ENCODE measurements around the gene SCN8A.

SCN8A gene

DNA sequence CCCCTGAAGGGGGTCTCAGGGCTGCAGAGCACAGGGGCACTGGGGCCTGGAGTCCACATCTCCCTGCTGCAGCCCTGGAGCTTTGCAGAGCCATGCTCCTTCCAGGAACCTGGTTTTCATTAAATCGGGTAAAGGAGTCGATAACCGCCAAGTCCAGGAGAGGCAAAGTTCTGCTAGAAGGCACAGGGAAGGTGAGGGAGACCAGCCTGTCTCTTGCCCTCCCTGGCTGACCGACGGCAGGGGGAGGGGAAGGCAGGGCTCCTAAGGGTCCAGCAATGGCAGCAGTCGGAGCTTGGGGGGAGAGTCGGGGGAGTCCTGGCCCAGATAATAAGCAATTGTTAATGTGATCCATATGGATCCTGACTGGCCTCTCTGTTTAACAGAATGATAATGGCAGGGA, 254.4 kb downstream of the SCN8A start:
- ChIA-PET CTCF (interaction anchor here (1.1 kb wide), 1 partner anchor 21 kb away, joined by 3 read pairs; no protein-coding TSS in a partner anchor), POLR2A (no interaction called here)
- peaks cover 0 to 31% (median 9%) of the 10 kb centered on the region in 5 experiments for H3K27me3 ChIP-seq (replicated peaks in 2 of 5; ENCODE audit: control insufficient read depth in 4 of 5, insufficient read depth in 5 of 5, low read length in 4 of 5)
- no peaks in the 10 kb centered on the region for H3K36me3 ChIP-seq (ENCODE audit: control insufficient read depth in 4 of 4, insufficient read depth in 4 of 4, low read length in 3 of 4)
- 96% methylated on average over 5 of the region's 7 CpGs for WGBS (ENCODE audit: insufficient coverage)
- no peak overlapping the region for H3K4me3 ChIP-seq (ENCODE audit: control insufficient read depth in 1 of 7, extremely low read depth in 1 of 7, insufficient read depth in 4 of 7, low read depth in 2 of 7, low read length in 6 of 7)
- no peak overlapping the region for H3K27ac ChIP-seq (ENCODE audit: insufficient read depth in 1 of 2, low read depth in 1 of 2, low read length in 2 of 2, poor library complexity in 1 of 2, severe bottlenecking in 2 of 2)
- no peaks in the 10 kb centered on the region for H3K9me3 ChIP-seq (ENCODE audit: control extremely low read depth in 1 of 5, control insufficient read depth in 4 of 5, insufficient read depth in 2 of 5, low read depth in 1 of 5, low read length in 4 of 5)
- H3K4me1 ChIP-seq (ENCODE audit: control extremely low read depth in 1 of 4, control insufficient read depth in 4 of 4, insufficient read depth in 4 of 4, low read length in 3 of 4), result peaks cover 0 to 34% (median 25%) of the 10 kb centered on the region in 4 experiments
- no peak for DNase-seq

DNA sequence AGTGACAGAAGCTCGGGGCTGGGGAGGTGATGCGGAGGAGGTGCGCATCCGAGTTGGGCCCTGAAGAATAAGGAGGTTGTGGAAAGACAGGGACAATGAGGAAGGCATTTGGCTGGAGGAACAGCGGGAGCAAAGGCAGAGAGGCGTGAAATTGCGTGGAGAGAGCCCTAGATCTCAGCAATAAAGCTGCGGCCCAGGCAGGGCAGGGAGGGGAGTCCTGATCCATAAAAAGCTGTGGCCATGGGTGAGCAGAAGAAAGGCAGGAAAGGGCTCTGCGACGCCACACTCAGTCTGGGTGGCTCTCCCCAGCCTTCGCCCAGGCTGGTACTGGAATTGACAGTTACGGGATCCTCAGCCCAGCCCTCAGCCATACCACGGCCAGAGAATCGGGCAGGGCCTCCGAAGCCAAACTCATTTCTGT, 255.2 kb downstream of the SCN8A start:
- no peak overlapping the region for H3K27ac ChIP-seq (ENCODE audit: insufficient read depth in 1 of 2, low read depth in 1 of 2, low read length in 2 of 2, poor library complexity in 1 of 2, severe bottlenecking in 2 of 2)
- no peaks in the 10 kb centered on the region for H3K36me3 ChIP-seq (ENCODE audit: control insufficient read depth in 4 of 4, insufficient read depth in 4 of 4, low read length in 3 of 4)
- no peaks in the 10 kb centered on the region for H3K9me3 ChIP-seq (ENCODE audit: control extremely low read depth in 1 of 5, control insufficient read depth in 4 of 5, insufficient read depth in 2 of 5, low read depth in 1 of 5, low read length in 4 of 5)
- peaks cover 0 to 31% (median 9%) of the 10 kb centered on the region in 5 experiments for H3K27me3 ChIP-seq (replicated peaks in 2 of 5; ENCODE audit: control insufficient read depth in 4 of 5, insufficient read depth in 5 of 5, low read length in 4 of 5)
- H3K4me1 ChIP-seq (ENCODE audit: control extremely low read depth in 1 of 4, control insufficient read depth in 4 of 4, insufficient read depth in 4 of 4, low read length in 3 of 4), result peaks cover 0 to 39% (median 33%) of the 10 kb centered on the region in 4 experiments
- peak overlapping the region in 3 of 7 experiments; percentile 47 to 79 (median 51) for H3K4me3 ChIP-seq (ENCODE audit: control insufficient read depth in 1 of 7, extremely low read depth in 1 of 7, insufficient read depth in 4 of 7, low read depth in 2 of 7, low read length in 6 of 7)
- ChIA-PET POLR2A (interaction anchor here (0.5 kb wide), 1 partner anchor 20 kb away, joined by 5 read pairs; no protein-coding TSS in a partner anchor), CTCF (interaction anchor here (0.9 kb wide), 1 partner anchor 26 kb away, joined by 3 read pairs; no protein-coding TSS in a partner anchor)
- 89% methylated on average over 15 of the region's 15 CpGs for WGBS (ENCODE audit: insufficient coverage)
- no peak for DNase-seq

DNA sequence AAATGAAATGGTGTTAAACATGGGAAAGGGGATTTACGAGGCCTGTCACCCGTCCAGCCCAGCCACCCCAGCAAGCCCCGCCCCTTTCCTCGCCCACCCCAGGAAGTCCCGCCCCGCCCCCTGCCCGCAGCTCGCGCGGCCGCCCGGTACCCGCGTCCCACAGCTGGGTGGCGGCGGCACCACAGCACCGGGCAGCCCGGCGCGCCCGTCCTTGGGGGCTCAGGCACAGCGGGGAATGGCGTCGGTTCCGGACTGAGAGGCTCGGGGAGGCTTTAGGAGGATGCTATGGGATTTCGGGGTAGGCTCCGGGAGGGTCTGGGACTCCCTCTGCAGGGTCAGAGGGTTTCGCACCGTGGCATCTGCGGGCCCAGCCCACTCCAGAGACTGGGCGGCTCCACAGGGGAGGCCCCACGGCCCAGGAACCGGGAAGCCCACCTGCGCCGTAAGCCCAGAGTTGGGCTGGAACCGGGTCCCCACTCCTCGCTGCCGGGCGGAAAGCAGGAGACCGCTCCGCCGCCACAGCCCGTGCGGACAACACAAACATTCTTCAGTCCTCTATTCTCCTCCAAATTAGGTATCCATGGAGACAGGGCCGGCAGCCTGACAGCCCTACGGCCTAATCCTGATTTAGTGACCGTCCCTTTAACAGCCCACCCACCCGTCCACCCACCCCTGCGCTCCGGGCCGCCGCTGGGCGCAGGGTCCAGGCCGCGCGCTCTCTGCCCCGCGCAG, 256.0 kb downstream of the SCN8A start:
- H3K27me3 ChIP-seq (replicated peaks in 2 of 5; ENCODE audit: control insufficient read depth in 4 of 5, insufficient read depth in 5 of 5, low read length in 4 of 5), result peaks cover 0 to 31% (median 9%) of the 10 kb centered on the region in 5 experiments
- DNase-seq, result peak; percentile 48 to 70 (median 66)
- no peaks in the 10 kb centered on the region for H3K36me3 ChIP-seq (ENCODE audit: control insufficient read depth in 4 of 4, insufficient read depth in 4 of 4, low read length in 3 of 4)
- peak overlapping the region; percentile 42 to 79 (median 64) for H3K4me3 ChIP-seq (ENCODE audit: control insufficient read depth in 1 of 7, extremely low read depth in 1 of 7, insufficient read depth in 4 of 7, low read depth in 2 of 7, low read length in 6 of 7)
- no peaks in the 10 kb centered on the region for H3K9me3 ChIP-seq (ENCODE audit: control extremely low read depth in 1 of 5, control insufficient read depth in 4 of 5, insufficient read depth in 2 of 5, low read depth in 1 of 5, low read length in 4 of 5)
- no peak overlapping the region for H3K27ac ChIP-seq (ENCODE audit: insufficient read depth in 1 of 2, low read depth in 1 of 2, low read length in 2 of 2, poor library complexity in 1 of 2, severe bottlenecking in 2 of 2)
- 0% methylated on average over 35 of the region's 59 CpGs for WGBS (ENCODE audit: insufficient coverage)
- H3K4me1 ChIP-seq (ENCODE audit: control extremely low read depth in 1 of 4, control insufficient read depth in 4 of 4, insufficient read depth in 4 of 4, low read length in 3 of 4), result peaks cover 0 to 47% (median 41%) of the 10 kb centered on the region in 4 experiments
- ChIA-PET CTCF (interaction anchor here (0.9 kb wide), 1 partner anchor 26 kb away, joined by 3 read pairs; no protein-coding TSS in a partner anchor), POLR2A (interaction anchor here (0.5 kb wide), 1 partner anchor 21 kb away, joined by 5 read pairs; no protein-coding TSS in a partner anchor)

DNA sequence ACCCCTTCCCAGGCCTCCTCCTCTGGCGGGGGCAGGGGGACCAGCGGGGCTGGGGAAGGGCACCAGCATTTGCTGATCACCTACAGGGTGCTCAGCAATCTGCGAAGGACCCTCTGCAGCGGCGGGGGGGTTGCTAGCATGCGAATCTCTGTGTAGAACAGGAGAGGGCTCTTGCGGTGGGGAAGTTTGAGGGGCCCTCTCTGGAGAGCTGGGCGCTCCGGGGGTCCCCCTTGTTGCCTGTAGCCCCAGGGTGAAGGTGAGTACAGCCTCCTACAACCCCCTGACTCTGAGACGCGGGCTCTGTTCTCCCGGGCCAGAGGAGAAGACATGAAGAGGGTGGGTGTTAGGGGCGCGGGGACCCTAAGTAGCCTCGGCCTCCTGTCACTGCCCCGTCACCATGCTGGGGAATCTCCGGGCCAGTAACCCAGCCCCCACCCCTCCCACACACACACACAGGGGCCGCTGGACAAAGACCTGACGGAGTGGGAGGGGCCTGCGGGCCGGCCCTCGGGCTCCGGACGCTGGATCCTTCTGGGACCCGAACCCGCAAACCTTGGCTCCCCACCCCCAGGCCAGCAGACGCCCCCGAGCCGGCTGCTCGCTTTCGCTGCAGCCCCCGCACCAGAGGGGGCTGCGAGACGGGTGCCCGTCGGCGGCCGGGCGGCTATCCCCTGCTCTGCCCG, 256.8 kb downstream of the SCN8A start:
- ChIA-PET CTCF (no interaction called here), POLR2A (no interaction called here)
- Histone ChIP-seq H3K9me3 (ENCODE audit: control extremely low read depth in 1 of 5, control insufficient read depth in 4 of 5, insufficient read depth in 2 of 5, low read depth in 1 of 5, low read length in 4 of 5) (no peaks in the 10 kb centered on the region), H3K27ac (ENCODE audit: insufficient read depth in 1 of 2, low read depth in 1 of 2, low read length in 2 of 2, poor library complexity in 1 of 2, severe bottlenecking in 2 of 2) (no peak overlapping the region), H3K4me3 (ENCODE audit: control insufficient read depth in 1 of 7, extremely low read depth in 1 of 7, insufficient read depth in 4 of 7, low read depth in 2 of 7, low read length in 6 of 7) (peak overlapping the region in 5 of 7 experiments; percentile 42 to 79 (median 64)), H3K27me3 (replicated peaks in 2 of 5; ENCODE audit: control insufficient read depth in 4 of 5, insufficient read depth in 5 of 5, low read length in 4 of 5) (peaks cover 0 to 31% (median 9%) of the 10 kb centered on the region in 5 experiments), H3K4me1 (ENCODE audit: control extremely low read depth in 1 of 4, control insufficient read depth in 4 of 4, insufficient read depth in 4 of 4, low read length in 3 of 4) (peaks cover 0 to 54% (median 42%) of the 10 kb centered on the region in 4 experiments), H3K36me3 (ENCODE audit: control insufficient read depth in 4 of 4, insufficient read depth in 4 of 4, low read length in 3 of 4) (no peaks in the 10 kb centered on the region)
- WGBS (ENCODE audit: insufficient coverage), result under 1% methylated on average over 30 of the region's 40 CpGs
- peak in 1 of 3 donors; percentile 41 for DNase-seq

DNA sequence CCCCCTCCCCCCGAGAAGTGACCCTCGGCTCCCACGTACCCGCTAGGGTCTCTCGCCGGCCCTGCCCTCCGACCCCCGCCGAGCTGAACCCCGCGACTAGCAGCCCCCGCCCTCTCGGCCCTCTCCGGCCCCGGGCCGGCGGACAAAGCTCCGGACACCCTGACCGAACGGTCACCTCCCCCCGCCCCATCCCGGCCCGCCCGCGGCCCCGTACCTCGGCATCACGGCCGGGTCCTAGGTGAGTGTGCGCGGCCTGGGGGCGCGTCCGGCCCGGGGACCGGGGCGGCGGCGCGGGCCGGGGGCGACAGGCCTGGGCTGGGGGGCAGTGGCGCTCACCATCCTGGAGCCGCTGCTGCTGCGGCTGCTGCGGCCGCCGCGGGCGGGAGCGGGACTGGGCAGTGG, 257.3 kb downstream of the SCN8A start, which contains the start of gene FIGNL2:
Gene FIGNL2, minus strand, starts transcription at position 393 of the 402 bp plus-strand sequence. CDS start 26,305 bp downstream, outside the sequence.
- ChIA-PET CTCF (no interaction called here), POLR2A (no interaction called here)
- H3K9me3 ChIP-seq (ENCODE audit: control extremely low read depth in 1 of 5, control insufficient read depth in 4 of 5, insufficient read depth in 2 of 5, low read depth in 1 of 5, low read length in 4 of 5), result no peaks in the 10 kb centered on the region
- H3K4me3 ChIP-seq (ENCODE audit: control insufficient read depth in 1 of 7, extremely low read depth in 1 of 7, insufficient read depth in 4 of 7, low read depth in 2 of 7, low read length in 6 of 7), result peak within 1 kb of the TSS in 4 of 7 experiments; percentile 17 to 79 (median 65)
- no peak for DNase-seq
- H3K4me1 ChIP-seq (ENCODE audit: control extremely low read depth in 1 of 4, control insufficient read depth in 4 of 4, insufficient read depth in 4 of 4, low read length in 3 of 4), result peaks cover 0 to 55% (median 42%) of the 10 kb centered on the region in 4 experiments
- 18% methylated on average over 24 of the region's 51 CpGs for WGBS (ENCODE audit: insufficient coverage)
- peaks cover 0 to 31% (median 9%) of the 10 kb centered on the region in 5 experiments for H3K27me3 ChIP-seq (replicated peaks in 2 of 5; ENCODE audit: control insufficient read depth in 4 of 5, insufficient read depth in 5 of 5, low read length in 4 of 5)
- H3K36me3 ChIP-seq (ENCODE audit: control insufficient read depth in 4 of 4, insufficient read depth in 4 of 4, low read length in 3 of 4), result no peaks in the 10 kb centered on the region
- H3K27ac ChIP-seq (ENCODE audit: insufficient read depth in 1 of 2, low read depth in 1 of 2, low read length in 2 of 2, poor library complexity in 1 of 2, severe bottlenecking in 2 of 2), result no peak within 1 kb of the TSS

DNA sequence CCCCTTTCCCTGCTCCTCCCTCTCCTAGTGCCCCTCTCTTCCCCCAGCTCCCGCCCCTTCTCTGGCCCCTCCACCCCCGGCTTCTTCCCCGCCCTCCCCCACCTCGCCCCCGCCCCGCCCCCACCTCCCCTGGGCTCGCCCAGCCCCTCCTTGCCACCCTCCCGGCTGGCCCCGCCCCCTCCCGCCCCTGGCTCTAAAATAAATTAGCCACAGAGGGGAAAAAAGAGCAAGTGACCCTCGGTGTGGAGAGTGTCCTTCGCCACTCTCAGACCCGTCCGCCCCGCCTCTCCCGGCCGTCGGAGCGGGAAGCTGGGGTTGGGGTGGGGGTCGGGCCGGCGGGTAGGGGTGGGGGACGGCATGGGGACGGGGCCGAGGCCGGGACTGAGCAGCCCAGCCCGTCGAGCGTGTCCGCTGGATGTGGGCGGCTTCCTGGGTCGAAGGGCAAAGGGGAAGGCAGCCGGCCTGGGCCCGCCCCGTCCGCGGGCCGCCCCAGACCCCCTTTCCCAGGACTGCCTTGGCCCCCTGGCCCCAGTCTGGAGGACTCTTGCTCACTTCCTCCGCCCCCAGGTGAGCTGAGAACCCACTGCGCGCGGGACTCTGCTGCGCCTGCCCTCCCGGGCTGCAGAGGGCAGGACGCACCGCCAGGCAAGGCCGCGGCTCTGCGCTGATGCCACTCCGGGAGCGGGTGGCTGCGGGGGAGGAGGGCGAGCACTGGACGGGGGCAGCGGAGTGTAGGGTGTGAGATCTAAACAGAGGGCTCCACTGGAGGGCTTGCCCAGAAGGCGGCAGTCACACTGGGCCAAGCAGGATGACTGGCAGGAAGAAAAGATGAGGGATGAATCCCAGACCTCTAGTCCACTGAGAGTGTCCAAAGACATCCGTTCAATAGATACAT, 258.1 kb downstream of the SCN8A start:
- Histone ChIP-seq H3K4me3 (ENCODE audit: control insufficient read depth in 1 of 7, extremely low read depth in 1 of 7, insufficient read depth in 4 of 7, low read depth in 2 of 7, low read length in 6 of 7) (no peak overlapping the region), H3K4me1 (ENCODE audit: control extremely low read depth in 1 of 4, control insufficient read depth in 4 of 4, insufficient read depth in 4 of 4, low read length in 3 of 4) (peaks cover 0 to 55% (median 42%) of the 10 kb centered on the region in 4 experiments)

More for the DNA sequence above, 258.1 kb downstream of the SCN8A start:
- H3K9me3 ChIP-seq (ENCODE audit: control extremely low read depth in 1 of 5, control insufficient read depth in 4 of 5, insufficient read depth in 2 of 5, low read depth in 1 of 5, low read length in 4 of 5), result no peaks in the 10 kb centered on the region
- H3K27ac ChIP-seq (ENCODE audit: insufficient read depth in 1 of 2, low read depth in 1 of 2, low read length in 2 of 2, poor library complexity in 1 of 2, severe bottlenecking in 2 of 2), result no peak overlapping the region
- no peaks in the 10 kb centered on the region for H3K36me3 ChIP-seq (ENCODE audit: control insufficient read depth in 4 of 4, insufficient read depth in 4 of 4, low read length in 3 of 4)
- peaks cover 0 to 31% (median 9%) of the 10 kb centered on the region in 5 experiments for H3K27me3 ChIP-seq (replicated peaks in 2 of 5; ENCODE audit: control insufficient read depth in 4 of 5, insufficient read depth in 5 of 5, low read length in 4 of 5)
- DNase-seq, result no peak
- CTCF ChIA-PET, result interaction anchor here (1.1 to 4.4 kb wide), 6 partner anchors 12 to 63 kb away, joined by 3 to 32 read pairs (median 3); no protein-coding TSS in a partner anchor
- POLR2A ChIA-PET, result no interaction called here
- 91% methylated on average over 25 of the region's 57 CpGs for WGBS (ENCODE audit: insufficient coverage)

All from common myeloid progenitor, CD34-positive (primary cell).